Stimulated activated CD8-positive, alpha-beta memory T cell treated with anti-CD3 and anti-CD28 coated beads, Interleukin-7, amount 100 ng/mL, for 48 hours (primary cell): ENCODE measurements around the gene CDKAL1.
"Not testable (repeated sequence)": the region's sequence is repeated elsewhere in the genome, so short reads cannot be mapped to it uniquely, and the experiment has no call there.

Experiments
- DNase-seq, 2 donors: peaks; one replicate each; pipeline ENCODE4 v3.0.0-alpha.2; 2020; ENCODE audit warnings: low read depth in 1 of 2; ENCODE audit errors: extremely low read depth in 1 of 2

Gene CDKAL1

DNA sequence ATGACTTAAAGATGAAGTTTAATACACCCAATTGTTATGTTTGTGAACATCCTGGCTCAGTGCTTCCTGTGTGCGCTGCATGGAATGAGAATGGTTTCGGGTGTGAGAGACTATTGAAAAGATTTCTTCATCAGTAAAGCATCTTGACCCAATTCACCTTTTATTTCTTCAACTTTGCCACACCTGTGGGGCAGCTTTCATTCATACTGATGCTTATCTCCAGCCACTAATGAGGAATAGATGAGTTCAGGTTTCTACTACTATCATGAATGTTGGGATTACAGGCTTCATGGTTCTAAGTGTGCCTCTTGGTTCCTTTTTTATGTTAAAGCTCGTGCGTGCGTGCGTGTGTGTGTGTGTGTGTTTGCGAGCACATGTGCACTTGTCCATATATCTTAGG is 685.6 kb downstream of the CDKAL1 start:
- no peak for DNase-seq

GRCh38 chr6:21220271-21220987 is 686.2 kb downstream of the CDKAL1 start:
- DNase-seq: no peak

DNA sequence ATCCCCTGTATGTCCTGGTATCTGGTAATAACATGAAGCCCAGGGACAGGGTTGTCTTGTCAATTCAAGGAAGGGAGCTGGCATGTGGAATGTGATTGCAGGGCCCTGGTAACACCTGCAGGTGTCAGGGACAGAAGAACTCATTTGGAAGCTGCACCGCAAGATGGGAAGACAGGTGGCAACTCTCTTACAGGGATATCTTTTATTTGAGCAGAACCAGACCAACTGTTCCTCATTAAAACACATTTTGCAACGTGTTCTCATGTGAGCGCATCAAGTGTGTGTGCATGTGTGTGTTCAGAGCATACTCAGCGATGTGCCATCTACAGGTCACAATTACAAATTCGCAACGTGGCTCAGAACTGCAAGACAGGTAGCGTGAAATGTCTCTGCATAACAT is 688.4 kb downstream of the CDKAL1 start:
- no peak for DNase-seq

DNA sequence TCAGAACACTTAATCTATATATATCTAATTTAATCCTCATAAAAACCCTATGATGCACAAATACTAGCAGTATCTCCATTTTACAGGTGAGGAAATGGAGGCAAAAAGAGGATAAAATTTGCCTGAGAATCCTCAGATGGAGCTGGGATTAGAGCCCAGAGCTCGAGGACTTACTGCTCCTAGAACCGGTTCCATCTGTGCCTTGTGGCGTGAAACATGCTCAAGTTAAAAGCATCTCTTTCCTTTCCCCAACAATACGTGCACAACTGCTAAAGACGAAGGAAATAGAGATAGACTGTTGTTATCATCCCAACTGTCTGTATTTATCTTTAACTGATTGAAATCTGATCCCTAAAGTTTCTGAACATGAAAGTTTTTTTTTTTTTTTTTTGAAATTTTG is 691.7 kb downstream of the CDKAL1 start:
- no peak for DNase-seq

DNA sequence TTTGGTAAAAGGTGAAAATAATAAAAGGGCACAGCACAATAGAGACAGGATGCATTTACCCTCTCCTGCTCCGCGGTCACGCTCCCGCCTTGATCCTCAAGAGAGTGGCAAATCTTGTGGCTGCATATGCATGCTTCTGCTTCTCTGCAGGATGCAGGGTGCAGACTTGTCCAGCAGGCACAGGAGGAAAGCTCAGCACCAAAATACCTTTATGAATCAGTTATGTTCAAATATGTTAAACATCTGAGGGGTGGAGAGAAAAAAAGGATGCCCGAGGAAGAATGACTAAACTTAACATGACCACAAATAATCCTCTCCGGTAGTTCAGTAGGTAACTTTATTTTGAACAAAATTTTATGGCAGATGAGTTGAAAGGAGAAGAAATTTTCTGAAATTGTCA is 693.2 kb downstream of the CDKAL1 start:
- no peak for DNase-seq

- DNase-seq: no peak
Observed at GRCh38 chr6:21228411-21228810, 694.2 kb downstream of the CDKAL1 start.

GRCh38 chr6:21228876-21229460 is 694.7 kb downstream of the CDKAL1 start:
- DNase-seq: no peak

DNA sequence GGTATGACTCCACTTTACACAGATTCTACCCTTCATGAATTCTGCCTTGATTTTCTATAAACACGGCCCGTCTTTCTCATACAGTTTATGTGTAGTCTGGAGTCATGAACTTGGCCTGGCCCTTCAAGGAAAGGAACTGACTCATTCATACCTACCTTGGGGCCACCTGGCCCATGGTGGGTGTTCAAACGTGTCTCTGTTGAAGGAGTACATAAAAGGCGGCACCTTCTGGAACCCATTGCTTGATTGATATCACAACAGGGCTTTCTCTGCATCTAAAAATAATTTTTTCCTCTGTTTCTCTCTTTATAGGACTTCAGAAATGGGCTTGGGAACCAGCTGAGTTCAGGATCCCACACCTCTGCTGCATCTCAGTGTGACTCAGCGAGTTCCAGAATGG is 696.3 kb downstream of the CDKAL1 start:
- no peak for DNase-seq

- no peak for DNase-seq
Observed at GRCh38 chr6:21235162-21235561, 700.9 kb downstream of the CDKAL1 start.

- no peak for DNase-seq
Observed at GRCh38 chr6:21238208-21238607, 704.0 kb downstream of the CDKAL1 start.

DNA sequence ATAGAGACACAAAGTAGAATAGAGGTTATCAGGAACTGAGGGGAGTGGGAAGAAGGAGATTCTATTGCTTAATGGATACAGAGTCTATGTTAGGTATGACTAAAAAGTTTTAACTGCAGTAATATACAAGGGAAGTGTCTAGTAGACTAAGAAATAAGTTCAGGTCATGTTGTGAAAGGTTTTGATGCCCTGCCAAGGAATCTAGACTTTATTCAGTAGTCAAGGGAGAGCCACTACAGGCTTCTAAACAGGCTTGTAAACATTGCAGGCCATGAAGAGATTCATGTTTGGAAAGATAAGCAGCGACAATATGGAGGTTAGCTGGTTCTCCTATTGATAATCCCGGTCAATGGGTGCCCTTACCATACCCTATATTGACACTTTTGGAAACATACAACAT is 706.5 kb downstream of the CDKAL1 start:
- DNase-seq: no peak

- no peak for DNase-seq
Observed at GRCh38 chr6:21241231-21242130, 707.2 kb downstream of the CDKAL1 start.

GRCh38 chr6:21244897-21245470 is 710.7 kb downstream of the CDKAL1 start:
- no peak for DNase-seq

GRCh38 chr6:21245488-21245887 is 711.2 kb downstream of the CDKAL1 start:
- no peak for DNase-seq

DNA sequence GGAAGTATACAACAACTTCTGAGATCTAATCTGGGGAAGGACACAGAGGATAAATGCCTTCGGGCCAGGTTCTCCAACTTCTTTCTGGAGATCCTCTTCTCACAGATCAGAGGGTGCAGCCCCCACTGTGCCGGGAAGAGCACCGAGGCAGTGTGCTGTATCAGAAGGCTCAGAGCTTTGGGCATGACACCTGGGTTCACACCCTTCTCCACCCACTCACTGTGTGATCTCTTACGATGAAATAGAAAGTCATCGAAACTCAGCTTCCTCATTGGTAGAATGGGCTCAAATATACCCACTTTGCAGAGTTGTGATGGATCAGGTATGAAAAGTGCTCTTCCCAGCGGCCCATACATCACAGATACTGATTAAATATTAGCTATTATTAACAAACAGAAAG is 711.8 kb downstream of the CDKAL1 start:
- DNase-seq: no peak

DNA sequence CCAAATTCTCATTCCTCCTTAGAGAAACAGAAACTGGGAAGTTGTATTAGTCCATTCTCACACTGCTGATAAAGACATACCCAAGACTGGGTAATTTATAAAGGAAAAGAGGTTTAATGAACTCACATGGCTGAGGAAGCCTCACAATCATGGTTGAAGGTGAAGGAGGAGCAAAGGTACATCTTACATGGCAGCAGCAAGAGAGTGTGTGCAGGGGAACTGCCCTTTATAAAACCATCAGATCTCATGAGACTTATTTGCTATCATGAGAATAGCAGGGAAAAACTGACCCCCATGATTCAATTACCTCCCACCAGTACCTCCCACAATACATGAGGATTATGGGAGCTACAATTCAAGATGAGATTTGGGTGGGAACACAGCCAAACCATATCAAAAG is 720.2 kb downstream of the CDKAL1 start:
- DNase-seq: not testable (repeated sequence)

GRCh38 chr6:21256197-21256596 is 721.9 kb downstream of the CDKAL1 start:
- DNase-seq: no peak

- no peak for DNase-seq
Observed at GRCh38 chr6:21257125-21257524, 722.9 kb downstream of the CDKAL1 start.

GRCh38 chr6:21258665-21259064 is 724.4 kb downstream of the CDKAL1 start:
- no peak for DNase-seq

DNA sequence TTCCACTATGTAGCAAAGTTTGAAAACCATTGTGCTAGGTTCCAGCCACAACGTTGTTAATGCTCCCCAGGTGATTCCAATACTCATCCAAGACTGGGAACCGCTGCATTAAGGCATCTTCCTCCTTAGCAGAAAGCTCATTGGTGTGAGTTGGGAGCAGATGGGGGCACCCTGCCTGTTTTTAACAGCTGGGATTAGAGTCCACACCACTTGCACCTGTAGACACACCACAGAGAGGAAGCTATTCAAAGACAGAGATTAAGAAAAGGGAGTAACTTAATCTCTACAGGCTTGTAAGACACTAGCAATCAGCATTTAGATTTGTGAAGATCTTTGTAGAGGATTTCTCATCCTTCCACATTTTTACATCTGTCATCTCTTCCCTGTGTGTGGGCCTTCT is 725.4 kb downstream of the CDKAL1 start:
- no peak for DNase-seq

GRCh38 chr6:21262504-21262903 is 728.2 kb downstream of the CDKAL1 start:
- no peak for DNase-seq
